Measurements from ENCODE around the gene BOLA3.
"Not testable (repeated sequence)": the region's sequence is repeated elsewhere in the genome, so short reads cannot be mapped to it uniquely, and the experiment has no call there.

BOLA3 gene, protein sequence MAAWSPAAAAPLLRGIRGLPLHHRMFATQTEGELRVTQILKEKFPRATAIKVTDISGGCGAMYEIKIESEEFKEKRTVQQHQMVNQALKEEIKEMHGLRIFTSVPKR

GRCh38 chr2:74147727-74148456 is at the start of gene BOLA3:
Gene BOLA3, minus strand, starts transcription at chr2:74147912. Its CDS starts 38 bp downstream, at chr2:74147874.
- DNase-seq (ENCODE audit: low spot score), result peak; percentile 99

GRCh38 chr2:74197049-74197448 is 49.3 kb upstream of the BOLA3 start:
- DNase-seq (ENCODE audit: low spot score), result no peak

- DNase-seq (ENCODE audit: low spot score), result no peak
Measured at GRCh38 chr2:74194799-74195198, 47.1 kb upstream of the BOLA3 start.

GRCh38 chr2:74191596-74192380 is 44.1 kb upstream of the BOLA3 start:
- no peak for DNase-seq (ENCODE audit: low spot score)

DNA sequence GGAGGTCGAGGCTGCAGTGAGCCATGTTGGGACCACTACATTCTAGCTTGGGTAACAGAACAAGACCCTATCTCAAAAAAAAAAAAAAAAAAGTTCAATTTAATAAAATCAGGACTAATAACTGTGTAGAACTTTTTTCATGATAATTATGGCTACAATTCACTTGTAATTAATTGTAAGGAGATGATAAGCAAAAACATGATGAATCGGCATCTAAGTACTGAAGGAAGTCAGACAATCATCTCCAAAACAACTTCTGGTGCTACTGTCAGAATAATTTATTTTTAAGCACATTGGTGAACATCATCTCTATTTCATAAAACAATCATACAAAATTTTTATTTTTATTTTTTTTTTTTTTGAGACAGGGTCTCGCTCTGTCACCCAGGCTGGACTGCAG is 41.0 kb upstream of the BOLA3 start:
- DNase-seq (ENCODE audit: low spot score), result no peak

DNA sequence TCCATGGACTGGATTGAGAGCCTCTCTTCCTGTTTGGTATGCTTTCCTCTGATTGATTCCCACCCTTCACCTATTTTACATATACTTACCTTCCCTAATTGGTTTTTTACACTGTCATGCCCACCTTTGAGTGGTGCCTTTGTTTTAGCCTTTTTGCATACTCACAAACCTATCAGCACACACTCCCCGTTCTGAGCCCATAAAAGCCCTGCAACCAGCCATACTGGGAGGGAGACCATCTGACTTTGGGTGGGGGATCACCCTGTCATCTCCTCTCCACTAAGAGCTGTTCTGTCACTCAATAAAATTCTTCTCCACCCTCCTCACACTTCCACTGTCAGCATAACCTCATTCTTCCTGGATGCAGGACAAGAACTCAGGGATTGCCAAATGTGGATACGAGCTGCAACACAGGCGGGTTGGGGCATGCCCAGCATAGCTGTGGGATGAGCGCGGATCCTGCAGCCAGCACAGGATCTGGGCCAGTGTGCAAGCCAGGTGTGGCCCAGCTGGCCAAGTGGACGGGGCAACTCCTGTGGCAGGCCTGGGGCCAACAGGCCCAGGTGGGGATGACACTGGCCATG is 40.4 kb upstream of the BOLA3 start:
- DNase-seq (ENCODE audit: low spot score), result peak; percentile 87

- DNase-seq (ENCODE audit: low spot score), result not testable (repeated sequence)
Measured at GRCh38 chr2:74186706-74187105, 39.0 kb upstream of the BOLA3 start.

- no peak for DNase-seq (ENCODE audit: low spot score)
Measured at GRCh38 chr2:74186038-74186437, 38.3 kb upstream of the BOLA3 start.

- no peak for DNase-seq (ENCODE audit: low spot score)
Measured at GRCh38 chr2:74183878-74184277, 36.2 kb upstream of the BOLA3 start.

DNA sequence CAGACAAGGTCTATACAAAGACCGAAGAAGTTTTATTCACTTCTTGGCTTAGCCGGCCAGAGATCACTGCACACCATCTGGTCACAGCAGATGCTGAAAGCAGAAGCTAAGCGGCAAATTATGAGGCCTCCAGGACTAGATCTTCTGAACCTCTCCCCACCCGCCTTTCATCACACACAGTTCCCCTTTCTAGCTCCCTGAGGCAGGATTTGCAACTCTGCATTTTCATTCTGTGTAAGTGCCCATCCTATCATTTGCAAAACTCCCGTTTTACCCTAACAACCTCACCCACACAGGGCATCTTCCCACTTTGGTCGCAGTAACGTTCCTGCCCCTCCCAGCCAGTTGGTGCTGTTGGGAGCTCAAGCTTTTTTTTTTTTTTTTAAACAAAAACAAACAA is 34.0 kb upstream of the BOLA3 start:
- DNase-seq (ENCODE audit: low spot score), result peak; percentile 22

DNA sequence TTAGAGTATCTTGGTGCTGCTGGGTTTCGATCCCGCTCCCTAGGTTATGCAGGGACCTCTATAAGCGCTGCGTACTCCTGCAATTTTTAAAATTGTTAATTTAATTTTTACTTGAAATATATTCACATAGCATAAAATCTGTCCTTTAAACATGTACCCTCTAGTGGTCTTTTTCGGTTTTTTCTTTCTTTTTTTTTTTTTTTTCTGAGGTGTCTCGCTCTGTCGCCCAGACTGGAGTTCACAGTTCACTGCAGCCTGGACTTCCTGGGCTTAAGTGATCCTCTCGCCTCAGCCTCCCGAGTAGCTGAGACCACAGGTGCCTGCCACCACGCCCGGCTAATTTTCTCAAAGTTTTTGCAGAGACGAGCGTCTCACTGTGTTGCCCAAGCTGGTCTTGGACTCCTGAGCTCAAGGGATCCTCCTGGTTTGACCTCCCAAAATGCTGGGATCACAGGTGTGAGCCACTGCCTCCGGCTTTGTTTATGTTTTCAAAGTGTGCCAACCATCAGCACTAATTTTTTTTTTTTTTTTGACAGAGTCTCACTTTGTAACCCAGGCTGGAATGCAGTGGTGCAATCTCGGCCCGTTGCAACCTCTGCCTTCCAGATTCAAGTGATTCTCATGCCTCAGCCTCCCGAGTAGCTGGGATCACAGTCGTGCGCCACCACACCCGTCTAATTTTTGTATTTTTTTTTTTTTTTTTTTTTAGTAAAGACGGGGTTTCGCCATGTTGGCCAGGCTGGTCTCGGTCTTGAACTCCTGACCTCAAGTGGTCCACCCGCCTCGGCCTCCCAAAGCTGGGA is 31.6 kb upstream of the BOLA3 start:
- DNase-seq (ENCODE audit: low spot score), result no peak

- DNase-seq (ENCODE audit: low spot score), result peak; percentile 98
Measured at GRCh38 chr2:74178211-74179062, 30.7 kb upstream of the BOLA3 start, which contains the start of gene MOB1A. Gene MOB1A, minus strand, starts transcription at chr2:74178879. Its CDS starts 205 bp downstream, at chr2:74178674.

GRCh38 chr2:74177696-74178095 is 30.0 kb upstream of the BOLA3 start:
- DNase-seq (ENCODE audit: low spot score), result no peak

DNA sequence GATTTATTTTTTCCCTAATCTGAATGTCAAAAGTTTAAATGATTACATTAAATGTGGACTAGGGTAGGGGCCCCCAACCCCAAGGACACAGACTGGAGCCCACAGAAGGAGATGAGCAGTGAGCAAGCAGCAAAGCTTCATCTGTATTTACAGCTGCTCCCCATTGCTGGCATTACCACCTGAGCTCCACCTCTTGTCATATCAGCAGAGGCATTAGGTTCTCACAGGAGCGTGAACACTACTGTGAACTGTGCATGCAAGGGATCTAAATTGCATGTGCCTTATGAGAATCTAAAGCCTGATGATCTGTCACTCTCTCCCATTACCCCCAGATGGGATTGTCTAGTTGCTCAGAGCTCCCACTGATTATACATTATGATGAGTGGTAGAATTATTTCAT is 27.2 kb upstream of the BOLA3 start:
- DNase-seq (ENCODE audit: low spot score), result no peak

- no peak for DNase-seq (ENCODE audit: low spot score)
Measured at GRCh38 chr2:74168739-74169138, 21.0 kb upstream of the BOLA3 start.

DNA sequence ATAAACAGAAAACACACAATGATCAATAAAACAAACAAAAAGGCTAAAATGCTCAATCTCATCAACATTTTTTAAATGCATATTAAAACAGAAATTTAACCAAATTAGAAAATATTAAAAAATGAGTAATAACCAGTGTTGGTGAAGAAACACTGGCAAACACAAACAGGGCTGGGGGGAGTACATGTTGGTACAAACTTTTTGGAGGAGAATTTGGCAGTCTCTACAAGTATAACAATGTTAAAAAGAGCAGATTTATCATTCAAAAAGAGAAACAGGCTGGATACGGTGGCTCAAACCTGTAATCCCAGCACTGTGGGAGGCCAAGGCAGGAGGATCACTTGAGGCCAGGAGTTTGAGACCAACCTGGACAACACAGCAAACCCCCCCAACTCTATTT is 17.0 kb upstream of the BOLA3 start:
- no peak for DNase-seq (ENCODE audit: low spot score)

- no peak for DNase-seq (ENCODE audit: low spot score)
Measured at GRCh38 chr2:74162951-74163350, 15.2 kb upstream of the BOLA3 start.

DNA sequence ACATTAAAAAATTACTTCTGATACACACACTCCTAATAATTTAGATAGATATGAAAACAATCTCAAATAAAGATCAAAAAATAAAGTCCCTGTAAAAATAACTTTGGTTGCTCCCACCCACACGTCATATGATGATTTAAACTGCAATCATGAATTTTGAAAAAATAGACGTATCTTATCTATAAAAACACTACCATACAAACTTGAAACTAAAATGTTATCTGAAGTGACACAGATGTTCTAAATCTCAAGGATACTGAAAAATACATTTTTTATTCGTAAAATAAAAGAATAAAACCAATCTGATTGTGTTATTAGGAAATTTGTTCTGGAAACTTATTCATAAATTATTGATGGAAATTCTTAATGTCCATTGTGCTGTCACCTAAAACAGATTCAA is 8.1 kb upstream of the BOLA3 start:
- DNase-seq (ENCODE audit: low spot score), result no peak

DNA sequence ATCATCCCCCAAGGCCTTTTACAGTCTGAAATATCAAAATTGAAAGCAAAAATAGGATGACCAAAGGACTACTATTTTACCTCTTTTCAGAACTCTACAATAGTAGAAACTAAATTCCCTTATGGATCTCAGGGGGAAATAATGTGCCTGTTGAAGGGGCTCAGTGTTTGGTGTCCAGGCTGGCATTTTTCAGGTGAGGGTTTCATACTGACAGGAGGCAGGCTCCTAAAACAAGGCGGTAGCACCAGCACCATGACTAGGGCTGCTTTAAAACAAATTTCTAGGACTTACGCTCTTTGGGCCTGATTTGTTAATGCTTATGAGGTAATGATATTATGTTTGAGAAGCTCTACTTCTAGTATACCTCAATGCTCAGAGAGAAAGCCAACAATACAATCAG is 5.2 kb upstream of the BOLA3 start:
- no peak for DNase-seq (ENCODE audit: low spot score)

GRCh38 chr2:74149570-74150319 is 2.0 kb upstream of the BOLA3 start:
- no peak for DNase-seq (ENCODE audit: low spot score)

GRCh38 chr2:74149247-74149525 is 1.5 kb upstream of the BOLA3 start:
- DNase-seq (ENCODE audit: low spot score), result no peak

Measured in AG20443 (cell line).